RWPE2 (cell line): ENCODE data around the gene METTL25B.
"Not testable (repeated sequence)": the region's sequence is repeated elsewhere in the genome, so short reads cannot be mapped to it uniquely, and the experiment has no call there.

ENCODE experiments used
- ATAC-seq: fragments of 200-7000 bp; cut with Tn5 transposase; 3 replicates; pipeline ENCODE4 v1.9.1; 2021; ENCODE audit warnings: low read depth
- DNase-seq: peaks from one replicate; pipeline ENCODE4 v3.0.0-alpha.2; 2020; ENCODE audit warnings: low spot score
- H3K27ac ChIP-seq: fragments of 450-650 bp; 2 replicates; pipeline ENCODE4 v1.5.1; 2017; ENCODE audit warnings: mild to moderate bottlenecking; ENCODE audit not compliant: poor library complexity, severe bottlenecking
- H3K27me3 ChIP-seq: fragments of 250-450 bp; sonication (Bioruptor Pico); 2 replicates; pipeline ENCODE4 v1.5.1; 2021; ENCODE audit warnings: mild to moderate bottlenecking, moderate library complexity; ENCODE audit not compliant: insufficient read depth, poor library complexity, severe bottlenecking
- H3K36me3 ChIP-seq: fragments of 250-450 bp; sonication (Bioruptor Pico); 2 replicates; pipeline ENCODE4 v1.5.1; 2020; ENCODE audit warnings: low read depth, mild to moderate bottlenecking, moderate library complexity
- H3K4me1 ChIP-seq: fragments of 250-450 bp; sonication (Bioruptor Pico); 2 replicates; pipeline ENCODE4 v1.5.1; 2021; ENCODE audit warnings: mild to moderate bottlenecking, moderate library complexity; ENCODE audit not compliant: insufficient read depth, poor library complexity, severe bottlenecking
- H3K4me3 ChIP-seq: fragments of 250-450 bp; sonication (Bioruptor Pico); 2 replicates; pipeline ENCODE4 v1.5.1; 2021; ENCODE audit warnings: mild to moderate bottlenecking, moderate library complexity; ENCODE audit not compliant: severe bottlenecking
- H3K9me3 ChIP-seq: fragments of 250-450 bp; sonication (Bioruptor Pico); 2 replicates; pipeline ENCODE4 v1.5.1; 2021; ENCODE audit warnings: mild to moderate bottlenecking, moderate library complexity; ENCODE audit not compliant: severe bottlenecking
- CTCF ChIP-seq: fragments of 450-650 bp; IDR thresholded peaks from one replicate; pipeline ENCODE4 v1.5.1; 2017; ENCODE audit warnings: mild to moderate bottlenecking, moderate library complexity; ENCODE audit not compliant: poor library complexity, severe bottlenecking

The METTL25B gene

GRCh38 chr1:156760092-156760795 lies 32.0 kb downstream of the METTL25B start:
- H3K4me3 ChIP-seq: no peak overlapping the region
- no peak for TF ChIP-seq CTCF
- H3K9me3 ChIP-seq: no peaks in the 10 kb centered on the region
- H3K27ac ChIP-seq: no peak overlapping the region
- H3K27me3 ChIP-seq: no peaks in the 10 kb centered on the region
- ATAC-seq (0 out of 3 replicates have a peak, but pooled peaks have one; percentile 10), DNase-seq (no peak)
- no peaks in the 10 kb centered on the region for H3K4me1 ChIP-seq
- no peaks in the 10 kb centered on the region for H3K36me3 ChIP-seq

- TF ChIP-seq CTCF: no peak
- no peak overlapping the region for H3K4me3 ChIP-seq
- no peaks in the 10 kb centered on the region for H3K4me1 ChIP-seq
- H3K9me3 ChIP-seq: no peaks in the 10 kb centered on the region
- H3K27ac ChIP-seq: no peak overlapping the region
- DNase-seq (no peak), ATAC-seq (no peak)
- H3K27me3 ChIP-seq: no peaks in the 10 kb centered on the region
- H3K36me3 ChIP-seq: no peaks in the 10 kb centered on the region
These were observed 32.5 kb downstream of the METTL25B start for GRCh38 chr1:156760796-156761104.

- not testable (repeated sequence) for H3K27ac ChIP-seq, H3K4me3 ChIP-seq, DNase-seq, ATAC-seq, H3K9me3 ChIP-seq, H3K4me1 ChIP-seq, H3K36me3 ChIP-seq, H3K27me3 ChIP-seq
These were observed 36.9 kb downstream of the METTL25B start for GRCh38 chr1:156765136-156765535.

- DNase-seq (no peak), ATAC-seq (no peak)
- H3K36me3 ChIP-seq: peaks cover 10% of the 10 kb centered on the region
- H3K9me3 ChIP-seq: no peaks in the 10 kb centered on the region
- no peaks in the 10 kb centered on the region for H3K27me3 ChIP-seq
- no peak for TF ChIP-seq CTCF
- H3K27ac ChIP-seq: peak overlapping the region; percentile 63
- peak overlapping the region; percentile 97 for H3K4me3 ChIP-seq
- no peaks in the 10 kb centered on the region for H3K4me1 ChIP-seq
These were observed 37.4 kb downstream of the METTL25B start for GRCh38 chr1:156765666-156766065.

- Histone ChIP-seq H3K27me3 (no peaks in the 10 kb centered on the region), H3K9me3 (no peaks in the 10 kb centered on the region), H3K36me3 (peaks cover 19% of the 10 kb centered on the region), H3K4me3 (peak overlapping the region; percentile 97), H3K27ac (peak overlapping the region; percentile 63), H3K4me1 (no peaks in the 10 kb centered on the region)
- peak; percentile 12; the same call in 1 of the 3 replicates for ATAC-seq
- DNase-seq: no peak
- no peak for TF ChIP-seq CTCF
These were observed 38.2 kb downstream of the METTL25B start for GRCh38 chr1:156766298-156767100.
